Fibroblast of lung (primary cell): ENCODE measurements around the gene DIP2C. TPM values are rescaled to one million over a fixed set of nuclear protein-coding genes. Genes with fewer than 3 reads are reported as not detected.

Source experiments
- DNase-seq, 2 donors: peaks; one replicate each; pipeline versions ENCODE4 v3.0.0 to v3.0.0-alpha.2; 2010; ENCODE audit warnings: low read depth in 2 of 2
- H2AFZ ChIP-seq: 2 replicates; pipeline ENCODE4 v1.5.1; 2012; ENCODE audit warnings: low read length, control low read depth, inconsistent platforms
- H3K27ac ChIP-seq: 2 replicates; pipeline ENCODE4 v1.5.1; 2011; ENCODE audit warnings: low read length, control low read depth; ENCODE audit not compliant: insufficient read depth
- H3K27me3 ChIP-seq: 2 replicates; pipeline ENCODE4 v1.5.1; 2011; ENCODE audit warnings: mild to moderate bottlenecking, low read length; ENCODE audit not compliant: control insufficient read depth, insufficient read depth
- H3K36me3 ChIP-seq: 2 replicates; pipeline ENCODE4 v1.5.1; 2011; ENCODE audit warnings: low read length; ENCODE audit not compliant: control insufficient read depth, insufficient read depth
- H3K4me1 ChIP-seq: 2 replicates; pipeline ENCODE4 v1.5.1; 2011; ENCODE audit warnings: low read length; ENCODE audit not compliant: control insufficient read depth, insufficient read depth; ENCODE audit errors: extremely low read depth
- H3K4me2 ChIP-seq: 2 replicates; pipeline ENCODE4 v1.5.1; 2011; ENCODE audit warnings: low read length, control low read depth; ENCODE audit not compliant: insufficient read depth; ENCODE audit errors: extremely low read depth
- H3K4me3 ChIP-seq, 4 experiments: fragments of 200-600 bp in 1 of 4; sonication (generic) in 1 of 4; replicated peaks in 1 of 4; 2 replicates each; pipeline ENCODE4 v1.5.1; 2011 to 2016; ENCODE audit warnings: low read length in 4 of 4, low read depth in 3 of 4, mild to moderate bottlenecking in 3 of 4, control low read depth in 2 of 4, inconsistent platforms in 1 of 4, mixed read lengths in 1 of 4; ENCODE audit not compliant: insufficient read depth in 1 of 4; ENCODE audit errors: control extremely low read depth in 1 of 4
- H3K79me2 ChIP-seq: 2 replicates; pipeline ENCODE4 v1.5.1; 2012; ENCODE audit warnings: mild to moderate bottlenecking, low read length, inconsistent platforms; ENCODE audit not compliant: control insufficient read depth, insufficient read depth
- H3K9ac ChIP-seq: 2 replicates; pipeline ENCODE4 v1.5.1; 2011; ENCODE audit warnings: mild to moderate bottlenecking, low read length, control low read depth; ENCODE audit not compliant: insufficient read depth
- H3K9me3 ChIP-seq: 2 replicates; pipeline ENCODE4 v1.5.1; 2012; ENCODE audit warnings: low read depth, low read length; ENCODE audit not compliant: control insufficient read depth, insufficient read depth
- H4K20me1 ChIP-seq: 2 replicates; pipeline ENCODE4 v1.5.1; 2011; ENCODE audit warnings: low read length; ENCODE audit not compliant: control insufficient read depth, insufficient read depth; ENCODE audit errors: extremely low read depth
- EZH2 ChIP-seq: IDR thresholded peaks from 2 replicates; pipeline ENCODE4 v1.5.1; 2012; ENCODE audit warnings: low read length, control low read depth, mild to moderate bottlenecking; ENCODE audit errors: missing control alignments
- polyA plus RNA-seq, 2 donors: library from polyadenylated mRNA; depleted of rRNA in 1 of 2; stranded (reverse) in 1 of 2; unstranded in 1 of 2; fragments of >200 nt; gene quantifications; 2 replicates each; pipeline ENCODE4 v1.2.1, GENCODE V29; 2011 to 2012; ENCODE audit warnings: missing spikeins in 1 of 2
- total RNA-seq: library from RNA; depleted of rRNA; stranded (reverse); fragments of >200 nt; gene quantifications from 2 replicates; pipeline ENCODE4 v1.2.1, GENCODE V29; 2014
- TF ChIP-seq, protein P1 (sequence below), 2 donors: IDR thresholded peaks in 1 of 2; conservative IDR thresholded peaks in 1 of 2; 1 replicate in 1 of 2; 2 replicates in 1 of 2; pipeline ENCODE4 v1.5.1; 2011 to 2012; ENCODE audit warnings: low read length in 2 of 2, control low read depth in 1 of 2, inconsistent platforms in 1 of 2, low read depth in 1 of 2, mild to moderate bottlenecking in 1 of 2

The DIP2C gene
- total and polyA plus RNA-seq, 2 donors (not counting 1 experiment from before 2014, with no cell fraction given): 10.7 to 18.3 TPM

DNA sequence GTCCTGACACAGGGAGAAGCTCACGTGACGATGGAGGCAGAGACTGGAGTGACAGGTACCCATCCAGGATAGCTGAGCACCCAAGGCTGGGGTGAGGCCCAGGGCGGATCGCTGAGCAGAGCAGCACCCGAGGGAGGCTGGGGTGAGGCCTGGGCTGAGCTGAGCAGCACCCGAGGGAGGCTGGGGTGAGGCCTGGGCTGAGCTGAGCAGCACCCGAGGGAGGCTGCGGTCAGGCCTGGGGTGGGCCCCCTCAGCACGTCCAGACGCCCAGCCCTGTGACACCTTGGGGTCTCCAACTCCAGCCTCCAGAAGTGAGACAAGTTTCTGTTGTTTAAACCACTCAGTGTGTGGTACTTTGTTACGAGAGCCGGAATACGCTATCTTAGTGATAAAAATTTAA is 318.0 kb downstream of the DIP2C start:
- H3K9ac ChIP-seq: no peak overlapping the region
- H3K4me3 ChIP-seq: no peak overlapping the region
- TF ChIP-seq, protein P1, sequence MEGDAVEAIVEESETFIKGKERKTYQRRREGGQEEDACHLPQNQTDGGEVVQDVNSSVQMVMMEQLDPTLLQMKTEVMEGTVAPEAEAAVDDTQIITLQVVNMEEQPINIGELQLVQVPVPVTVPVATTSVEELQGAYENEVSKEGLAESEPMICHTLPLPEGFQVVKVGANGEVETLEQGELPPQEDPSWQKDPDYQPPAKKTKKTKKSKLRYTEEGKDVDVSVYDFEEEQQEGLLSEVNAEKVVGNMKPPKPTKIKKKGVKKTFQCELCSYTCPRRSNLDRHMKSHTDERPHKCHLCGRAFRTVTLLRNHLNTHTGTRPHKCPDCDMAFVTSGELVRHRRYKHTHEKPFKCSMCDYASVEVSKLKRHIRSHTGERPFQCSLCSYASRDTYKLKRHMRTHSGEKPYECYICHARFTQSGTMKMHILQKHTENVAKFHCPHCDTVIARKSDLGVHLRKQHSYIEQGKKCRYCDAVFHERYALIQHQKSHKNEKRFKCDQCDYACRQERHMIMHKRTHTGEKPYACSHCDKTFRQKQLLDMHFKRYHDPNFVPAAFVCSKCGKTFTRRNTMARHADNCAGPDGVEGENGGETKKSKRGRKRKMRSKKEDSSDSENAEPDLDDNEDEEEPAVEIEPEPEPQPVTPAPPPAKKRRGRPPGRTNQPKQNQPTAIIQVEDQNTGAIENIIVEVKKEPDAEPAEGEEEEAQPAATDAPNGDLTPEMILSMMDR (conservative IDR thresholded peaks at IDR 0.05 in 1 of 2, IDR thresholded peaks at IDR 0.05 in 1 of 2; ENCODE audit: low read depth in 1 of 2, low read length in 2 of 2): no peak
- TF ChIP-seq EZH2: no peak
- H3K36me3 ChIP-seq: peaks cover 7% of the 10 kb centered on the region
- H3K4me1 ChIP-seq: peaks cover 3% of the 10 kb centered on the region
- H3K4me2 ChIP-seq: no peak overlapping the region
- no peak overlapping the region for H3K27ac ChIP-seq
- H4K20me1 ChIP-seq: no peaks in the 10 kb centered on the region
- no peak overlapping the region for H2AFZ ChIP-seq
- no peak for DNase-seq
- no peaks in the 10 kb centered on the region for H3K9me3 ChIP-seq
- H3K79me2 ChIP-seq: no peaks in the 10 kb centered on the region
- no peaks in the 10 kb centered on the region for H3K27me3 ChIP-seq

DNA sequence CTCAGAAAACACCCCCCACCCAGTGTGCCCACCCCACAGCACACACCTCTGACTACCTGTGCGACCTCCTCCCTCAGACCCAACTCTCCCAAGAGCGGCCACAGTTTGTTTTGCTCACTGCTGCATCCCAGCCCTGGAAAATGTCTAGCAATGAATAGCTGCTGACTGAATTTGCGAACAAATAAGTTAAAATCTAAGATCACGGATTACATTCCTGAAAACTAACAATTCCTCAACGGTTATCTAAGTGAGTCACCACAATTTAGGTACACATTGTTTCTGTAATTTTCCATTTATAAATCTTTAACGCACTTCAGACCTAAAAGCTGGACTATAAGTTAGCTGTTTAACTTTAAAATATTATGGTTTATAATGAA is 319.0 kb downstream of the DIP2C start:
- Histone ChIP-seq H3K9me3 (no peaks in the 10 kb centered on the region), H3K27ac (no peak overlapping the region), H3K27me3 (no peaks in the 10 kb centered on the region), H3K36me3 (peaks cover 9% of the 10 kb centered on the region), H3K4me3 (no peak overlapping the region), H3K9ac (no peak overlapping the region), H2AFZ (no peak overlapping the region), H3K4me2 (peak overlapping the region; percentile 32), H3K79me2 (no peaks in the 10 kb centered on the region), H3K4me1 (peaks cover 3% of the 10 kb centered on the region), H4K20me1 (no peaks in the 10 kb centered on the region)
- TF ChIP-seq EZH2: no peak
- TF ChIP-seq, protein P1 (conservative IDR thresholded peaks at IDR 0.05 in 1 of 2, IDR thresholded peaks at IDR 0.05 in 1 of 2; ENCODE audit: low read depth in 1 of 2, low read length in 2 of 2): no peak
- peak; percentile 18 to 79 for DNase-seq

DNA sequence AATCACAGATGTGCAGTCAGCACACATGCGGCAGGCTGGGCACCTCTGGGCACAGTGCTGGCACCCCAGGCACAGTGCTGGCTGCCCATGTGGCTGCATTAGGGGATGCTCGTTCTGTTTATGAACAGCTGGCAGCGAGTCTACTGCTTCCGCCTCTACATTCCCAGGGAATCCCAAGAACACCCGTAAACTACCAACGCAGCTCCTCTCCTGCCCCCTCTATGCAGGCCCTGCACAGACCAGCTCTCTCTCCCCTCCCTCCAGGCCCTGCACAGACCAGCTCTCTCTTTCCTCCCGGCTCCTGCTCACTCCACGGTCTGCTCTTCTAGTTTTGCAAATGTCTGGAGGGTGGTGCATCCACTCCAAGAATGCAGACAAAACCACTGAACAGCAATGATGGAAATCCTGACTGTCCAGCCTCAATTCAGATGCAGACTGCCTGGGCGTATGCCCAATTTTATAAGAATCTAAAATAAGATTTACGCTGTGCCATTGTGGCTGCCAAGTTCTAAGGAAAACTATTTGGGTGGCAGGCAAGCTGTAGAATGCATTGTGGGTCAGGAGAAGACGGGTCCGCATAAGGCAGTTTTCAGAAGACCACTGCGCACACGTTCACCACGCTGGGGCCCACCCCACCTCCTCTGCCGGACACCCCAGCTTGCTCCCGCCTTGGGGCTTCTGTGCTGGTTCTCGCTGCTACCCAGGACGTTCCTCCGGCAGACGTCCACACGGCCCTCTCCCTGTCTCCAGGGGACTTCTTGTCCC is 319.6 kb downstream of the DIP2C start:
- no peak overlapping the region for H3K9ac ChIP-seq

More for the DNA sequence above, 319.6 kb downstream of the DIP2C start:
- H3K36me3 ChIP-seq: peaks cover 9% of the 10 kb centered on the region
- H3K9me3 ChIP-seq: no peaks in the 10 kb centered on the region
- H2AFZ ChIP-seq: no peak overlapping the region
- H3K4me2 ChIP-seq: peak overlapping the region; percentile 32
- peaks cover 3% of the 10 kb centered on the region for H3K4me1 ChIP-seq
- no peak for TF ChIP-seq EZH2
- TF ChIP-seq, protein P1 (conservative IDR thresholded peaks at IDR 0.05 in 1 of 2, IDR thresholded peaks at IDR 0.05 in 1 of 2; ENCODE audit: low read depth in 1 of 2, low read length in 2 of 2): no peak
- no peaks in the 10 kb centered on the region for H4K20me1 ChIP-seq
- peak; percentile 91 to 97 for DNase-seq
- no peaks in the 10 kb centered on the region for H3K27me3 ChIP-seq
- no peak overlapping the region for H3K27ac ChIP-seq
- H3K4me3 ChIP-seq: no peak overlapping the region
- H3K79me2 ChIP-seq: no peaks in the 10 kb centered on the region
